Measurements from ENCODE around the gene TMOD1.

Gene TMOD1

DNA sequence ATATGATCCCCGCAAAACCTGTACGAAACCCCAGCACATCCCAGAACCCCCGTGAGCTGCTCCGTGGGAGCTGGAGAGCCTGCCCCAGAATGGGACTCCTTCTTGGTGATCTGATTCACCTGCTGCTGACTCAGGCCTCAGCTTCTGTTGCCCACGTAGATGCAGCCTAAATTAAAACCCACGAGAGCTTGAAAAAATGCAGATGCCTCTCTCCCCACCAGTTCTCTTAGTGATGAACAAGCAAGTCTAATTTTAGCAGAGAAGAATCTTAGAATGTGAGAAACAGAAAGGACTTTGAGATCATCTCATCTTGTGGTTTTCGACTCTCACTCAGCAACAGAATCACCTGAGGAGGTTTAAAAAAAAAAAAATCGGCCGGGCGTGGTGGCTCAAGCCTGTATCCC lies 57.6 kb downstream of the TMOD1 start:
- H3K9me3 ChIP-seq (ENCODE audit: low read length) = no peaks in the 10 kb centered on the region
- no peak overlapping the region for H3K9ac ChIP-seq (ENCODE audit: low read length)
- TF ChIP-seq, protein P1, sequence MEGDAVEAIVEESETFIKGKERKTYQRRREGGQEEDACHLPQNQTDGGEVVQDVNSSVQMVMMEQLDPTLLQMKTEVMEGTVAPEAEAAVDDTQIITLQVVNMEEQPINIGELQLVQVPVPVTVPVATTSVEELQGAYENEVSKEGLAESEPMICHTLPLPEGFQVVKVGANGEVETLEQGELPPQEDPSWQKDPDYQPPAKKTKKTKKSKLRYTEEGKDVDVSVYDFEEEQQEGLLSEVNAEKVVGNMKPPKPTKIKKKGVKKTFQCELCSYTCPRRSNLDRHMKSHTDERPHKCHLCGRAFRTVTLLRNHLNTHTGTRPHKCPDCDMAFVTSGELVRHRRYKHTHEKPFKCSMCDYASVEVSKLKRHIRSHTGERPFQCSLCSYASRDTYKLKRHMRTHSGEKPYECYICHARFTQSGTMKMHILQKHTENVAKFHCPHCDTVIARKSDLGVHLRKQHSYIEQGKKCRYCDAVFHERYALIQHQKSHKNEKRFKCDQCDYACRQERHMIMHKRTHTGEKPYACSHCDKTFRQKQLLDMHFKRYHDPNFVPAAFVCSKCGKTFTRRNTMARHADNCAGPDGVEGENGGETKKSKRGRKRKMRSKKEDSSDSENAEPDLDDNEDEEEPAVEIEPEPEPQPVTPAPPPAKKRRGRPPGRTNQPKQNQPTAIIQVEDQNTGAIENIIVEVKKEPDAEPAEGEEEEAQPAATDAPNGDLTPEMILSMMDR (IDR thresholded peaks at IDR 0.05; ENCODE audit: low read length) = no peak
- TF ChIP-seq EZH2 (IDR thresholded peaks at IDR 0.05; ENCODE audit: borderline replicate concordance, low read length) = no peak
- no peaks in the 10 kb centered on the region for H3K4me1 ChIP-seq (ENCODE audit: insufficient read depth, low read length, severe bottlenecking)
- no peaks in the 10 kb centered on the region for H3F3A ChIP-seq (ENCODE audit: insufficient read depth, low read length)
- H3K9me2 ChIP-seq (ENCODE audit: low read depth, low read length) = no peaks in the 10 kb centered on the region
- no peak overlapping the region for H3K4me3 ChIP-seq (ENCODE audit: low read depth, low read length, poor library complexity, severe bottlenecking)
- no peaks in the 10 kb centered on the region for H3K79me2 ChIP-seq (ENCODE audit: insufficient read depth, low read length)
- no peak overlapping the region for H2AFZ ChIP-seq (ENCODE audit: low read length)
- no peaks in the 10 kb centered on the region for H3K27me3 ChIP-seq (ENCODE audit: insufficient read depth, low read length)
- no peak overlapping the region for H3K4me2 ChIP-seq (ENCODE audit: low read length)
- no peaks in the 10 kb centered on the region for H4K20me1 ChIP-seq (ENCODE audit: insufficient read depth, low read length)
- H3K27ac ChIP-seq (ENCODE audit: low read depth, low read length, poor library complexity, severe bottlenecking) = no peak overlapping the region
- H3K36me3 ChIP-seq (ENCODE audit: insufficient read depth, low read length) = no peaks in the 10 kb centered on the region

DNA sequence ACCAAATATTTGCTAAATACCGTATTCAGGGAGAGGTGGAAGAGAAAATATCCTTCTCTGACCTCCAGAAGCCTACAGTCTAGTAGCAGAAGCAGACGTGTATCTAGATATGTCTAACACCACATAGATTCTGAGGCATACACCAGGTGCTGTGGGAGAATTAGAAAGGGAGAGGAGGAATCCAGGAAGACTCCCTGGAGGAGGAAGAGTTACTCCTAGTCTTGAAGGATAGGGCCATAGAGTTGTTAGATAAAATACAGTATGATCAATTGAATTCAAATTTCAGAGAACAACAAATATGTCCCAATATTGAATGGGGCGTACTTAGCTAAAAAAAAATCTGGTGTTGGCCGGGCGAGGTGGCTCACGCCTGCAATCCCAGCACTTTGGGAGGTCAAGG lies 58.7 kb downstream of the TMOD1 start:
- H4K20me1 ChIP-seq (ENCODE audit: insufficient read depth, low read length) = no peaks in the 10 kb centered on the region
- no peaks in the 10 kb centered on the region for H3K27me3 ChIP-seq (ENCODE audit: insufficient read depth, low read length)
- no peak overlapping the region for H3K4me2 ChIP-seq (ENCODE audit: low read length)
- no peak overlapping the region for H3K9ac ChIP-seq (ENCODE audit: low read length)
- no peaks in the 10 kb centered on the region for H3K79me2 ChIP-seq (ENCODE audit: insufficient read depth, low read length)
- H3F3A ChIP-seq (ENCODE audit: insufficient read depth, low read length) = no peaks in the 10 kb centered on the region
- H3K36me3 ChIP-seq (ENCODE audit: insufficient read depth, low read length) = no peaks in the 10 kb centered on the region
- H3K4me1 ChIP-seq (ENCODE audit: insufficient read depth, low read length, severe bottlenecking) = no peaks in the 10 kb centered on the region
- TF ChIP-seq, protein P1 (IDR thresholded peaks at IDR 0.05; ENCODE audit: low read length) = no peak
- no peak for TF ChIP-seq EZH2 (IDR thresholded peaks at IDR 0.05; ENCODE audit: borderline replicate concordance, low read length)
- H3K9me3 ChIP-seq (ENCODE audit: low read length) = no peaks in the 10 kb centered on the region
- no peaks in the 10 kb centered on the region for H3K9me2 ChIP-seq (ENCODE audit: low read depth, low read length)
- H3K27ac ChIP-seq (ENCODE audit: low read depth, low read length, poor library complexity, severe bottlenecking) = no peak overlapping the region
- no peak overlapping the region for H3K4me3 ChIP-seq (ENCODE audit: low read depth, low read length, poor library complexity, severe bottlenecking)
- no peak overlapping the region for H2AFZ ChIP-seq (ENCODE audit: low read length)

DNA sequence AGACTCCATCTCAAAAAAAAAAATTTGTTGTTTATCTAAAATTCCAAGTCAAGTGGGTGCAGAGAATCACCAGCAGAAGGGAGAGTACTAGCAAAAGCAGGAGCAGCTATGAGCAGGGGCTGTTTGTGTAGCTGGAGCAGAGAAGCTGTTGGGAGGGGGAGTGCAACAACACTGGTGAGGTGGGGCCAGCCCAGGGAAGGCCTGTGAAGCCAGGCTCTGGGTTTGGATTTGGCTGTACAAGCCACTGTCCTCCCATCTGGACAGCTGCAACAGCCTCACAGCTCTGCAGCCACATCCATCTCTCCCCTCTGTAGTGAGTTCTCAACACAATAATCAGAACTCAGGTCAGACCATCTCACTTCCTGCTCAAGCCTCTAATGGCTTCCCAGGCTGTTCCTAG lies 59.4 kb downstream of the TMOD1 start:
- Histone ChIP-seq H3K9me2 (ENCODE audit: low read depth, low read length) (no peaks in the 10 kb centered on the region), H3K4me2 (ENCODE audit: low read length) (no peak overlapping the region), H3K27me3 (ENCODE audit: insufficient read depth, low read length) (no peaks in the 10 kb centered on the region), H3K4me1 (ENCODE audit: insufficient read depth, low read length, severe bottlenecking) (no peaks in the 10 kb centered on the region), H3K4me3 (ENCODE audit: low read depth, low read length, poor library complexity, severe bottlenecking) (no peak overlapping the region), H3K36me3 (ENCODE audit: insufficient read depth, low read length) (no peaks in the 10 kb centered on the region), H3K9ac (ENCODE audit: low read length) (no peak overlapping the region), H3K27ac (ENCODE audit: low read depth, low read length, poor library complexity, severe bottlenecking) (no peak overlapping the region), H3F3A (ENCODE audit: insufficient read depth, low read length) (no peaks in the 10 kb centered on the region), H2AFZ (ENCODE audit: low read length) (no peak overlapping the region), H3K9me3 (ENCODE audit: low read length) (no peaks in the 10 kb centered on the region), H3K79me2 (ENCODE audit: insufficient read depth, low read length) (no peaks in the 10 kb centered on the region), H4K20me1 (ENCODE audit: insufficient read depth, low read length) (no peaks in the 10 kb centered on the region)
- TF ChIP-seq, protein P1 (IDR thresholded peaks at IDR 0.05; ENCODE audit: low read length) = no peak
- TF ChIP-seq EZH2 (IDR thresholded peaks at IDR 0.05; ENCODE audit: borderline replicate concordance, low read length) = no peak
